HG02870 (cell line): ENCODE measurements around the gene NTM.
"Not testable (repeated sequence)": the region's sequence is repeated elsewhere in the genome, so short reads cannot be mapped to it uniquely, and the experiment has no call there.

Experiments used
- ATAC-seq: cut with Tn5 transposase; IDR thresholded peaks from one replicate; pipeline ENCODE4 v1.9.1; 2021; ENCODE audit warnings: mild to moderate bottlenecking, moderate library complexity; ENCODE audit not compliant: unreplicated experiment

Gene NTM

DNA sequence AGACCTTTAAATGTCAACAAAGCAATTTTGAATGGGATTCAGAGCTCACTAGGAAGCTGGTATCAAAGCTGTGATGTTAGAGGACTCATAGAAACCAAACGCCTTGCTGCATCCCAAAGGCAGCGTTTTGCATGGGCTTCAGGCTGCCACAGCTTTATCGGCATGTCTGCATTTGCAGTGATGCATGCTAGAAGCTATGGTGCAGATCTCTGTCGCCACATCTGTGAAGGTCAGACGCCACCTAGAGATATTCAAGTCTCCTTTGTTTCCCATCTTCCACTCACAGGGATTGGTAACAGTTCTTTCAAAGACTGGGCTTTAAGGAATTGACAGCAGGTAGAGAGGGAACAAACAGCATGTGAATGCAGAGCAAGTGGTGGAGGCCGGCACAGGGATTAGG, 47.8 kb downstream of the NTM start:
- no peak for ATAC-seq

DNA sequence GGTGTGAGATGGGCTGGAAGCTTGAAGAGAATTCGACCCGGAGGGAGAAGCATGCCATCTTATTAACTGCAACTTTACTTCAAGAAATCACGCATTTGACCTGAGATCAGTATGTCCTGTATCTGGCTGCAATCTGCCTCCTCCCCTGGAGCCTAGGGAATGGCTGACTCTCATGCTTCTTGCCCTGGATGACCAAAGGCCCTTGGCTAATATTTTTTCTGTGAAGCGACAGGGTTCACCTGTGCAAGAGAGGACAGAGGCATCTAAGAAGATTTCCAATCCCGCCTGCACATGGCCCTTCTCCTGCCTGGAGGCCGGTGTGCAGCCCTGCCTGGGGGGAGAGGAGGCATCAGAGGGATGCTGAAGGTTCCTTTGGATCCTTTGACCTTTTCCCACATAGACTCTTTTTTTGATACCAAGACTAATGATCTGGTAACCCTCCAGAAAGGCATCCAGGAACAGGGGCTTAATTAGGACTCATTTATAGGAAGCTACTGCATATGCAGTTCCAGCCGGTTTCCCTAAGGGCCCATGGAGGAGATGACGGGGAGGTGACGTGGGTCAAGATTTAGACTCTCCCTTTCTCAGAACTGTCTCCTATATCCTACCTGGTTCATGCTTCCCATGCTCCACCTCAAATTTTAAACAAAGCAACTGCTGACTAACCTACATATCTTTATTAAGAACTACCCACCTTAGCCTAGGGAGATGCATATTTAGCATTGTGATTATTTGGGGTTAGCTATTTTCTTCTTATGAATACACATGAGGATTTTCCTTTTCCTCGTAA, 50.8 kb downstream of the NTM start:
- ATAC-seq, result no peak

DNA sequence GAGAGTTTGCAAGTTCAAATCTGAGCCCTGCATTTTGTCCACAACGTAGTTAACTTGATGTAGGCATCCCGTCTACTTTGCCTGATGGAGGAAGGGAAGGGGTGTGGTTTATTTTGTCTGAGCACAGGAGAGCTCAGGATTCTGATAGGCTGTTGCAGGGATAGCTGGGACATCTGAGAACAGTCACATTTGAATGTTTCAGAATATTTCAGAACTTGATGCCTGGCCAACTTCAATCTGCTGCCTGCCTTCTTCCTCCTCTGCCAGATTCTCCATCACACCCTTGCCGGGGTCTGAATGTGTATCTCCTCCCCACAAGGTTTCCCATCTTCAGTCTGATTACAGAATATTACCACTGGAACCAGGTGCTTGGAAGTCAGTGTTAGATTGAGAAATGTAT, 51.6 kb downstream of the NTM start:
- ATAC-seq, result no peak

DNA sequence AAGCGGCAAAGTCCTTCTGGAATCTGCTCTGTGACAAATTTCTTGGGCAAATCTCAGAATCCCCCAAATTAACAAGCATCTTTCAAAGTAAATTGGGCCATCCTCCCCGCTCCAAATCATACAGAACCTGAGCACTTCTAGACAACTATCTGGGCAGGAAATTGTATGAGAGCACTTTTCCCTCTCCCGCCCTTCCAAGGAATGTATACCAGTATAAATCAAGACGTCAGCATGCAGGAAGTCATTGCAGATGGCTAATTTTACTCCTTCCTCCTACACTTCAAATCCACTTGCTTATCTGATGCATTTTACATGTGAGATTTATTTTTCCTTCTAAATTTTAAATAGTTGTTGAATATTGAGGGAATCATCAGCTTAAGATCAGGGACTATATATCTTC, 52.1 kb downstream of the NTM start:
- no peak for ATAC-seq

DNA sequence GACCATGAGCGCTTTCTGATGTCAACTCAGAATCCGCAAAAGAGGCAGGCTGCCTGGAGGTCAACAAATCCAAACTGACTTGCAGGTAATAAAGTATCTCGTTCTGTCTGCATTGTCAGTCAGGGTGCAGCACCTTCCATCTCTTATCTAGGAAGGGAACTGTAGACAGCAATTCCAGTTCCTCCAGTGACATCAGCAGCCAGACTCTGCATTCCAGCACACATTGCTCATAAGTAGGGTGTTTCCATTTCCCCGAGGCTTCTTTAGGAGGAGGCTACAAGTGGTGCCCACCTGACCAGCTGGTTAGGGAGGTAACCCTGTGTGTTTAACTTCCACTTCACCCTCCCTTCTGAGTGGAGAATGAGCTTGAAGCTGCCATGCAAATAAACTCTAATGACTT, 53.3 kb downstream of the NTM start:
- no peak for ATAC-seq

DNA sequence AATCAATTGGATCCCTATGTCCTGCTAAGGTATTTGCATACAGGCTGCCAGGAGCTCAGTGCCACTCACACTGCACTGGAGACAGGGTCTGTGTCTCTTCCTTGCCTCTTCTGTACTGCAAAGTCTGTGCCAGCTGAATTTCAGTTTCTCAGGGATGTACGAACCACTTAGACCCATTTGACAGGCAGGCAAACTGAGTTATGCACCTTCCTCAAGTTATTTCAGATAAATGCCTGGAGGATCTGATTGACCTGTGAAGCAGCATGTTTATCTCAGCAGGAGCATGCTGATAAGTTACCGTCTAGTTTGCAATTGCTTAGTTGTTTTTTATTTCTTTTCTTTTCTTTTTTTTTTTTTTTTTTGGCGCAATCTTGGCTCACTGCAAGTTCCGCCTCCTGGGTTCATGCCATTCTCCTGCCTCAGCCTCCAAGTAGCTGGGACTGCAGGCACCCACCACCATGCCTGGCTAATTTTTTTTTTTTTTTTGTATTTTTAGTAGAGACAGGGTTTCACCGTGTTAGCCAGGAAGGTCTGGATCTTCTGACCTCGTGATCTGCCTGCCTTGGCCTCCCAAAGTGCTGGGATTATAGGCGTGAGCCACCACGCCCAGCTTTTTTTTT, 54.0 kb downstream of the NTM start:
- not testable (repeated sequence) for ATAC-seq

DNA sequence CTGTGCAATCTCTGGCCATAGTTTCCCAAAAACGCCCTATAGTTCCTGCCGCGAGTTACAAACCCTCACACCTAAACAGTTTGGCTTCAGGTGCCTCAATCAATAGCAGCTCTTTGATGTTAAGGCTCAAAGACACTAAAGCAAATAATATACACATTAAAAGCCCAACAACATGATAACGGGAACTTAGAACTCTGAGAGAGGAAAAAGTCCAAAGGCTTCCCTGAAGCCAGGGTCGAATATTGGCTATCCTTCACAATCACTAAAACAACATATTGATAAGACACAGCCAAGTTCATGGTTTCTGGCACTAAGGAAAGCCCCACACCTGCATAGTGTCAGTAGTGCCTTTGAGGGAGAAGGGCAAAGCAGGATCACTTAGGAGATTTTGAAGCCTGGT, 54.9 kb downstream of the NTM start:
- no peak for ATAC-seq

DNA sequence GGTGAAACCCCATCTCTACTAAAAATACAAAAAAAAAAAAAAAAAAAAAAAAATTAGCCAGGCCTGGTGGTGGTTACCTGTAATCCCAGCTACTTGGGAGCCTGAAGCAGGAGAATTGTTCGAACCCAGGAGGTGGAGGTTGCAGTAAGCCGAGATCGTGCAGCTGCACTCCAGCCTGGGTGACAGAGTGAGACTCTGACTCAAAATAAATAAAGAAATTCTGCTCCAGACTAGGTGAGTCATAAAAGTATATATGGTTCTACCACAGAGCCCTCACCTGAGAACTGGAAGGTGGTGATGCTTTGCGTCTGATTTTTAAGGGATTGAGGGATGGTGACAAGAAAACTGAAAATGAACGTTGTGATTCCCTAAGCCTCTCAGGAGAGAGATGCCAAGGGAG, 58.4 kb downstream of the NTM start:
- ATAC-seq, result no peak

DNA sequence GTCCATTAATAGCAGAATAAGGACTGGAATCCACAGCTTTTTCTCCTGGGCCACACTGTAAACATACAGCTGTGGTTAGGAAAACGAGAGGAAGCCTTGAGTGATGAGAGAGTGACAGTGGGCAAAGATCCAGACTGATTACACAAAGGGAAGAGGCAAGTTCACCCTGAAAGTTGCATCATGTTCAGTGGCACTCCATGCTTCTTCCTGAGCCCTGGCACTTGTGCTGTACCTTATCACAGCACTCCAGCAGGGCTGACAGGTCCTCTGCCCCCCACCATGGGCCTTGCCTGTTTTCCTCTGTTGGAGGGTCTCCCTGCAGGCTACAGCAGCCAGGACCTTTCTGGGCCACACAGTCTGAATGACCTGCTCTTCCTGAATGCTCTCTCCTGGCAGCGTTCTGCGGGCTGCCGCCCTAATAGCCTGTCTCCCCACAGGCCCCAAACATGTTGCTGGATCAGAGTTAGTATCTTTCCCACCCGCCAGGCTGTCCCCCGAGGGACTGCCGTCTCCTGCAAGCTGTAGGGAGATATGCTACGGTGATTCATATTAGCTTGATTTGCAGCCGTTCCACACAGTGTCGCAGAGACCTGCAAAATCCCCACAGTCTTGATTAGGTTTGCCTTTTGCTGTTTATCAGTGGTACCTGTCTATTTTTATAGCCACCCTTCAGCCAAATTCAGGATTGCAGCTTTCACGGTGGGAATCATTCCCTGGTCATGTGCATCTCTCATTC, 60.2 kb downstream of the NTM start:
- no peak for ATAC-seq

DNA sequence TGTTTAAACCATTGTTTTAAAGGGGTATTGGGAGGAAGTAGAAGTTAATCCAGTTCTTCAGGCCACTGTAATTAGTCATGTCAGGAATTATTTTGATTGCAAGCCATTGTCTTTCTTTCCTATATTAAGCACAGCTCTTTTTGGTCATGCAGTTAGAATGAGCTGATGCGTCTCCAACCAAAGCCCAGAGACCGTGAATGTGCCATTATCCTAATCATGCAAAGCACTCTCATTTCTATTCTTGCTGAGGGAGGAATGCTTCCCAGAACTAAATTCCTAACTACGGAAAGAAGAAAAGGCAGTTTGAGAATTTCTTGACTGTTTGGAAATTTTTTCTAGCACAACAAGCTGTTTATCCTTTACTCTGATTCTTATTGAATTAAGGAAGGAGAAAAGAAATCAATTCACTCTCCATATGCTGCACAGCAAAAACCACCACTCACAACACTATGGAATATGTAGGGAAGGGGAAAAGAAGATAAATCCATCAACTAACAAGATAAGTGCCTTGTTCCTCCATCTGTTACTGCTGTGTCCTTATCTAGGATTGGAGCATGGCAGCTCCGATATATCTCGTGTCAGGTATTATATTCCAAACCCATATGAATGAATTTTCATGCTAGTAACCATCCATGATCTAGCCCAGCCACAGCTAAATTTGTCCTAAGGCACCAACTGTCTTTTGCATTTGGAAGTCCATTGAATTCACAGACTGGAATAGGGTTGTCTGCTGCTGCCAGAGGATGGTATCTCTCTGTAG, 70.8 kb downstream of the NTM start:
- ATAC-seq, result no peak

DNA sequence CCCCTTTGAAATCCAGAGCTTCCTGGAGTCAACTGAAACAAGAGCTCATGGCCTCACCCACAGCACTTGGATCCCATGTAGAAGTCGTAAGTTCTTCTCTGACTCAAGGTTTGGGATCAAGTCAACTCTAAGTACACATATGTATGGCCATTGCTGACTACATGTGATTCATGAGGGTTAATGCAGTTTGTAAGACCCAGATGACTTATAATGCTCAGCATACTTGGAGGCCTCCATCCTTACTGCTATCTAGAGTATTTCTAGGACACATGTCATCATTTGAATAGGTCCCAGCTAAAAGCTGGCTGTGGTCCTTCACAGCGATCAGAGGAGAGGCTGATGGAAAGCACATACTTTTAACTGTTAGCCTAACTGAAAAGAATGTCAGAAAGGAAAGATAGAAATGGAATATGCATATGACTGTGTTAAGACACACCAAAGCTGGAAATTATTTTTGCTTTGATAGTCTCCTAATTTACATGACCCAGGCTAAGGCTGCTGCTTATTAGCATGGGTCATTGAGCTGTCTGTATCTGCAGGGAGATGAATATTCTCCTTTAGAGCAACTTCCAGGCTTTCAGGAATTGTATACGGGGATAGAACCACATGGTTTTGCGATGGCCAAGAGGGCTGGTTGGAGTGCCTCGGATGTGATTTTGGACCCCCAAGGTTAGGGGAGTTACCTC, 76.3 kb downstream of the NTM start:
- no peak for ATAC-seq

DNA sequence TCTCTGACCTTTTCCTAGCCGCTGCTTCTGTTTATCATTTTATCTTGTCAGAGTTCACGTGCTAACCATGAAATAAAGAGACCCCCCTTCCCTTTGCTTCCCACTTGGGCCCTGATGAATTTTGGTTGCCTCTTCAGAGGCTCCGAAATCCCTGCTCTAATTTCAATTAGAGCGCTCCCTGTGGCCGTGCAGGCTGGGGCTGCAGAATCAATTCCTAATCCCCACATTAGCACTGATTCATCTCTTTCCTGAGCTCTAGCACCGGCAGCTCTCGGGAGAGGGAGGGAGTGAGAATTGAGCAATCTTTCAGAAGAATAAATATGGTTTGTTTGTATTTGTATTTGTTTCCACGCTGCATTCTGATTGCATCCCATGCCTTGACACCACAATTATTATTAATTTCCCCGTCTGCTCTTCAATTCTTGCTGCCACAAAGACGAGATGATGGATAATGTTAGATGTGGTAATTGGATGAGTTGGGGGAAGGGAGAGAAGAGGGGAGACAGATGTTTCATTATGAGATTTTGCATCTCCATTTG, 76.9 kb downstream of the NTM start:
- ATAC-seq, result no peak

DNA sequence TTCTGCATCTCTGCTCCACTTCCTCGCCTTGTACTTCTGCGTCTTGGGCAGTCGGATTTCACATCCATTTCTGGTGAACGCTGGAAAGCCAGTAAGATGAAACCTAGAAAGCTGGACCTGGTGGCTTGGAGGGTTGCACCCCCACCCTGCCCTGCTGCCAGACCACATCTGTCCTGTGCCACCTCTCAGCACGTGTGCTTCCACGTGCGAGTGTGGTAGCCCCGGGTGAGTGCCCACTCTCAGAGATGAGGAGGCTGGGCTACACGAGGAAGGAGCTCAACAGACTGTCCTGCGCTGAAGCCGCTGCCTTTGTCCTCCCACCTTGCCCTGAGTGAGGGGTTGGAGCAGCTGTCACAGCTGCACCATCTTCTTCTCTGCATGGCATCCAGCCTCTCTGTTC, 77.5 kb downstream of the NTM start:
- ATAC-seq, result no peak

- no peak for ATAC-seq
Observed at GRCh38 chr11:131449036-131450019, 78.9 kb downstream of the NTM start.

DNA sequence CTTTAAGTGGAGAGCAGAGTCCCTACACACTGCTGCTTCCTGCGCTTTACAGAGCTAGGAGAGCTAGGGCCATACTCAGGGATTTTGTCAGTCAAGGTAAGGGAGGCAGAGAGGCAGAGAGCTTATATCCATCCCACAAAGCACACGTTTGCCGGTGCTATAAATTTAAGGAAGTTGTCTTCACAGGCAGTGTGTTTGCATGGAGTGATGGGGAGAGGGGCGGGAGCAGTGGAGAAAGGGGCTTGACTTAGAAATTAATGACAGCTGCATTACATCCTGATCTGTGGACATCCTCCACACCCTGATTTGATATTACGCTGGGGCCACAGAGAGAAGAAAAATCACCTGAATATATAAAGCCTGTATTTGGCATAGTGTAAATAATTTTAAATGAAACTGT, 84.1 kb downstream of the NTM start:
- ATAC-seq, result no peak

GRCh38 chr11:131454989-131455388, 84.6 kb downstream of the NTM start:
- ATAC-seq, result no peak

DNA sequence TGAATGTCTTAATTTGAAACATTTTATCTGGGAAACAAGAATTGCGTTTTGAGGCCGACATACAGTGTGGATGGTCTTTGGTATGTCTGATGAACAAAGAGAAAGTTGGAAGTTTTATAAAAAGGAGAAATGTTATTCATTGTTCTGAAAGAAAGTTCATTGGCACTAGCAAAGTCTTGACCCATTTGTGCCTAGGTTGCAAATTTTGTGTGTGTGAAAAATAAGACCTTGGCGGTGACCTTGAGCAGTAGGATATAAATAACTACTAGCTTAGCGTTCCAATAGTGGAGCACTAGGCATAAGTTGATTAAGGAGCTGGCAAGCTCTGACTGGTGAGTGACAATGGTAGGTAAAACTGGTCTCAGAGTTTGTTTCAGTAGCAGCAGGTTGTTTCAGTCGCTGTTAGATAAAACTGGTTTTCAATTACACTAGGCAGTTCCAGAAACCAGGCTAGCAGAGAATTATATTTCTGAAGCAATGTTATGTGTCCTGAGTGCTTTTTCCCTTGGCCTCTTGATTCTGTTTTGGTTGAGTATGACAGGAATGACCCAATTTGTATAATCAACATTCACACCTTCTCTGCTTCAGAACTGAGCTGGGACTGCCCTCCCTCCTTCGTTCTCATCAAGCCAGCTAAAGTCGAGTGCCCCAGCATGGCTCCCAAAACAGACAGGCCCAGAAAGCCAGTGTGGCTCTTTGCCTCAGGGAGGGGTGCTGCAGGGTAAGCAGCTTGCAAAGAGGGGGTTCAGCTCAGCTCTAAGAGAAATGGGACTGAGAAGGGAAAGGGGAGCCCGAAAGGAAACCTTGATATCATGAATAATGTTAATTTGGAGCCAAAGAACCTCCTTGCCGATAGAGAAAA, 85.7 kb downstream of the NTM start:
- no peak for ATAC-seq

DNA sequence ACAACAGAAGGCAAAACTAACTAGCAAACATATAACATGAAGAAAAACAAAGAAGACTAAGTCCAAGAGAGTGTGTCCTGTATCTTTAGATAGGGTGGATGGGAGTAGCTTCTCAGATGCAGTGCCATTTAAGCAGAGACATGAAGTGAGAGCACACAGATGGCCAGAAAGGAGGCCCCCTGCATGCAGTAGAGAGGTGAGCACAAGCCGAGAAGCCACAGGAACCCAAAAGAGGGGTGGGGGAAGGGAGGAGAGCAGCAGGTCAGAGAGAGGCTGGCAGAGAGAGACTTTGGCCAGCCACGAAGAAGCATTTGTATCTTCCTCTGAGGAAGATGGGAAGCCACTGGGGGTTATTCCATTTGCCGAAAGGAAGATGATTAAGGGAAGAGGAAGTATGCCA, 86.7 kb downstream of the NTM start:
- no peak for ATAC-seq
